HepG2 (cell line): ENCODE data around the gene PRSS16. TPM values are rescaled to one million over a fixed set of nuclear protein-coding genes. Genes with fewer than 3 reads are reported as not detected.
A peak's percentile ranks its signal among the peaks of the same experiment; 100 is the strongest.

Source experiments
- ATAC-seq: fragments of 200-7000 bp; cut with Tn5 transposase; 3 replicates; pipeline ENCODE4 v1.9.1; 2020; ENCODE audit warnings: mild to moderate bottlenecking, moderate library complexity
- BruUV-seq: library from RNA; stranded (reverse); fragments of 400-500 nt; replicated peaks from 2 replicates; lab custom pipeline; 2021; lab: Mats Ljungman, UMichigan
- CTCF ChIA-PET: fragments of 300-600 bp; formaldehyde crosslinking; extraction: SDS; loops from one replicate; lab custom pipeline; 2021; ENCODE audit warnings: low total read pairs, inconsistent platforms, low intra/inter-chr PET ratio; lab: Yijun Ruan, JAX
- POLR2A ChIA-PET: fragments of 350-600 bp; sonication (Branson Sonifier 250); formaldehyde crosslinking; loops from one replicate; lab custom pipeline; 2020; ENCODE audit warnings: antibody characterized with exemption, inconsistent platforms; lab: Yijun Ruan, JAX
- DNase-seq: peaks from one replicate; pipeline ENCODE4 v3.0.0-alpha.2; 2015; ENCODE audit warnings: low spot score
- FAIRE-seq: peaks from 3 replicates; lab custom pipeline; 2011; peaks lifted over from hg19 to GRCh38; lab: Jason Lieb, UNC
- H2AFZ ChIP-seq: one replicate; pipeline ENCODE4 v1.6.1; 2011; ENCODE audit warnings: low read length, inconsistent platforms
- H3K27ac ChIP-seq: fragments of 300-600 bp; 3 replicates; pipeline ENCODE4 v1.8.0; 2011; ENCODE audit warnings: mixed run types, mild to moderate bottlenecking, mixed read lengths, low read length, inconsistent platforms; ENCODE audit not compliant: insufficient read depth; ENCODE audit errors: extremely low read length
- H3K27me3 ChIP-seq, 2 experiments: fragments of 200-600 bp in 1 of 2; 2 replicates in 1 of 2; 3 replicates in 1 of 2; pipeline versions ENCODE4 v1.6.0 to v1.8.0; 2011; ENCODE audit warnings: low read length in 2 of 2, mild to moderate bottlenecking in 2 of 2, moderate library complexity in 2 of 2, inconsistent platforms in 1 of 2; ENCODE audit not compliant: insufficient read depth in 2 of 2, control insufficient read depth in 1 of 2
- H3K36me3 ChIP-seq, 2 experiments: fragments of 200-600 bp in 1 of 2; replicated peaks in 1 of 2; 2 replicates in 1 of 2; 3 replicates in 1 of 2; pipeline versions ENCODE4 v1.5.1 to v1.8.0; 2011; ENCODE audit warnings: low read length in 2 of 2, inconsistent platforms in 1 of 2; ENCODE audit not compliant: insufficient read depth in 2 of 2, control insufficient read depth in 1 of 2
- H3K4me1 ChIP-seq: 2 replicates; pipeline ENCODE4 v1.5.1; 2012; ENCODE audit warnings: low read length, inconsistent platforms; ENCODE audit not compliant: insufficient read depth
- H3K4me2 ChIP-seq: 2 replicates; pipeline ENCODE4 v1.6.0; 2011; ENCODE audit warnings: low read depth, low read length, inconsistent platforms
- H3K4me3 ChIP-seq, 3 experiments: fragments of 200-600 bp in 1 of 3; sonication (generic), shearing (Covaris generic) in 1 of 3; replicated peaks in 1 of 3; 2 replicates each; pipeline ENCODE4 v1.5.1; 2011 to 2016; ENCODE audit warnings: low read length in 3 of 3, inconsistent platforms in 2 of 3, low read depth in 2 of 3, mild to moderate bottlenecking in 2 of 3, control low read depth in 1 of 3, mixed read lengths in 1 of 3; ENCODE audit not compliant: insufficient read depth in 1 of 3
- H3K79me2 ChIP-seq: one replicate; pipeline ENCODE4 v1.6.1; 2011; ENCODE audit warnings: low read length, inconsistent platforms; ENCODE audit not compliant: insufficient read depth
- H3K9ac ChIP-seq: 2 replicates; pipeline ENCODE4 v1.6.0; 2011; ENCODE audit warnings: mild to moderate bottlenecking, low read depth, low read length, inconsistent platforms; ENCODE audit not compliant: insufficient read depth
- H3K9me3 ChIP-seq: 2 replicates; pipeline ENCODE4 v1.5.1; 2012; ENCODE audit warnings: mild to moderate bottlenecking, low read length
- H4K20me1 ChIP-seq: 2 replicates; pipeline ENCODE4 v1.6.0; 2011; ENCODE audit warnings: inconsistent platforms, mild to moderate bottlenecking, low read length, moderate library complexity; ENCODE audit not compliant: insufficient read depth
- BCL6 ChIP-seq: IDR thresholded peaks from 2 replicates; pipeline ENCODE4 v1.6.1; 2016; ENCODE audit warnings: missing genetic modification reagents, missing compliant biosample characterization
- CBX2 ChIP-seq, 2 experiments: fragments of 200-600 bp in 1 of 2; sonication (generic); formaldehyde crosslinking in 1 of 2; IDR thresholded peaks; 2 replicates each; pipeline versions ENCODE4 v1.7.0 to v1.8.1; 2018 to 2022; ENCODE audit warnings: low read depth in 2 of 2, low read length in 1 of 2, mild to moderate bottlenecking in 1 of 2, missing genetic modification reagents in 1 of 2
- EZH2 ChIP-seq: conservative IDR thresholded peaks from 2 replicates; pipeline ENCODE4 v1.6.1; 2012; ENCODE audit warnings: mild to moderate bottlenecking, low read depth, low read length, moderate library complexity
- NFRKB ChIP-seq: fragments of 450-650 bp; IDR thresholded peaks from 2 replicates; pipeline ENCODE4 v1.6.1; 2017
- RFX5 ChIP-seq: IDR thresholded peaks from 2 replicates; pipeline ENCODE4 v1.6.1; 2011; ENCODE audit warnings: low read depth, low read length, improper control_type of control experiment
- RNF2 ChIP-seq: fragments of 450-650 bp; conservative IDR thresholded peaks from 2 replicates; pipeline ENCODE4 v1.6.1; 2016; ENCODE audit warnings: low read depth
- ZNF3 ChIP-seq: IDR thresholded peaks from 2 replicates; pipeline ENCODE4 v1.7.0; 2017; ENCODE audit warnings: inconsistent platforms
- ZNF383 ChIP-seq: sonication (generic); formaldehyde crosslinking; IDR thresholded peaks from 2 replicates; pipeline ENCODE4 v1.4.0; 2020; ENCODE audit warnings: missing genetic modification reagents, mild to moderate bottlenecking, borderline replicate concordance
- ZNF446 ChIP-seq: sonication (generic); formaldehyde crosslinking; IDR thresholded peaks from 2 replicates; pipeline ENCODE4 v1.5.0; 2020; ENCODE audit warnings: mild to moderate bottlenecking, missing genetic modification reagents
- WGBS: methylation state at CpG from one replicate; pipeline ENCODE4 v1.1.6; 2017; ENCODE audit warnings: low lambda C conversion rate; 5-methylcytosine and 5-hydroxymethylcytosine counted together
- in situ Hi-C: cut with HindIII; loops from 2 replicates; pipeline ENCODE4 v1.10.0; 2017; ENCODE audit warnings: low pct_unique_long_range_greater_than_20kb; ENCODE audit not compliant: extremely low pct_ligation_motif_present
- intact Hi-C: fragments of 100-400 bp; cut with micrococcal nuclease; formaldehyde crosslinking; loops from one replicate; pipeline ENCODE4 v1.10.0; 2022; ENCODE audit not compliant: unreplicated experiment
- polyA plus RNA-seq, 8 experiments: library from polyadenylated mRNA; depleted of rRNA in 3 of 8; stranded (reverse) in 7 of 8; unstranded in 1 of 8; fragments of >200 nt; fragmentation: Illumina TruSeq in 4 of 8; extraction: Trizol in 4 of 8; gene quantifications; 2 replicates each; pipeline versions ENCODE4 v1.2.1 to v1.2.3, GENCODE V29; 2011 to 2016; ENCODE audit warnings: low read depth in 4 of 8, missing spikeins in 1 of 8, mixed read lengths in 1 of 8; ENCODE audit not compliant: insufficient read depth in 1 of 8
- total RNA-seq, 5 experiments: library from RNA; depleted of rRNA; stranded (reverse); fragments of >200 nt; fragmentation: Illumina TruSeq; extraction: Trizol; gene quantifications; 2 replicates each; pipeline ENCODE4 v1.2.3, GENCODE V29; 2016; ENCODE audit warnings: low read depth in 1 of 5
- TF ChIP-seq, protein P1 (sequence below): sonication (generic); formaldehyde crosslinking; IDR thresholded peaks from 2 replicates; pipeline ENCODE4 v1.4.0; 2020; ENCODE audit warnings: missing genetic modification reagents, borderline replicate concordance

The PRSS16 gene
- total and polyA plus RNA-seq, 2 of the 13 experiments (the other 11 are each of a cell fraction or from before 2014, with no cell fraction given), result not detected

DNA sequence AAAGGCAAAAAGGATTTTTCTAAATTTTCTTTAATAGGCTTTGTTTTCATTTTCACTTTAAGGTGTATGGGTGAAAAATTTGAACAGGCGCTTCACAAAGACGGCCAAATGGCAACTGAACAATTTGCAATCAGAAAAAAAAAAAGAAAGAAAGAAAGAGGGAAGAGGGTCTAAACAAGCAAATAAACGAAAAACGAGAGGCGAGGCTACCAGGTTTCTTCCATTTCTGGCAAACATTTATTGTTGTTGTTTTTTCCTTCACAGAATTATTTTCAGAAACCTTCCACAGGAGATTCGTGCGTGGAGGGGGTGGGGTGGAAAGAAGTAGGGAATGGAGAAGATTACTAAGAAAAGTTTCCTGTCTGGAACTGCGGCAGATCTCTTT lies 40.2 kb downstream of the PRSS16 start:
- ATAC-seq, result no peak
- Histone ChIP-seq H4K20me1 (no peaks in the 10 kb centered on the region), H2AFZ (no peak overlapping the region), H3K36me3 (no peaks in the 10 kb centered on the region), H3K9me3 (no peaks in the 10 kb centered on the region), H3K4me1 (peaks cover 36% of the 10 kb centered on the region), H3K9ac (no peak overlapping the region), H3K27ac (no peak overlapping the region), H3K27me3 (peaks cover 8 to 72% of the 10 kb centered on the region in 2 experiments), H3K4me2 (peak overlapping the region; percentile 52), H3K79me2 (no peaks in the 10 kb centered on the region), H3K4me3 (peak overlapping the region in 2 of 3 experiments; percentile 20 to 41; a peak in 1 of 6 replicates)
- no peak for FAIRE-seq
- TF ChIP-seq CBX2 (IDR thresholded peaks at IDR 0.05; ENCODE audit: low read depth, low read length), result peak; percentile 77; the same call in 1 of the 2 replicates
- no peak for TF ChIP-seq CBX2 (CRISPR knock-in tag; IDR thresholded peaks at IDR 0.05; ENCODE audit: low read depth)
- no peak for TF ChIP-seq RFX5
- CTCF ChIA-PET, result no interaction called here
- BruUV-seq, result no TSS peak
- WGBS, result 4% methylated on average over 8 of the region's 8 CpGs
- in situ Hi-C loops, result no loop called here
- no peak for DNase-seq
- intact Hi-C loops, result no loop called here
- POLR2A ChIA-PET, result no interaction called here

DNA sequence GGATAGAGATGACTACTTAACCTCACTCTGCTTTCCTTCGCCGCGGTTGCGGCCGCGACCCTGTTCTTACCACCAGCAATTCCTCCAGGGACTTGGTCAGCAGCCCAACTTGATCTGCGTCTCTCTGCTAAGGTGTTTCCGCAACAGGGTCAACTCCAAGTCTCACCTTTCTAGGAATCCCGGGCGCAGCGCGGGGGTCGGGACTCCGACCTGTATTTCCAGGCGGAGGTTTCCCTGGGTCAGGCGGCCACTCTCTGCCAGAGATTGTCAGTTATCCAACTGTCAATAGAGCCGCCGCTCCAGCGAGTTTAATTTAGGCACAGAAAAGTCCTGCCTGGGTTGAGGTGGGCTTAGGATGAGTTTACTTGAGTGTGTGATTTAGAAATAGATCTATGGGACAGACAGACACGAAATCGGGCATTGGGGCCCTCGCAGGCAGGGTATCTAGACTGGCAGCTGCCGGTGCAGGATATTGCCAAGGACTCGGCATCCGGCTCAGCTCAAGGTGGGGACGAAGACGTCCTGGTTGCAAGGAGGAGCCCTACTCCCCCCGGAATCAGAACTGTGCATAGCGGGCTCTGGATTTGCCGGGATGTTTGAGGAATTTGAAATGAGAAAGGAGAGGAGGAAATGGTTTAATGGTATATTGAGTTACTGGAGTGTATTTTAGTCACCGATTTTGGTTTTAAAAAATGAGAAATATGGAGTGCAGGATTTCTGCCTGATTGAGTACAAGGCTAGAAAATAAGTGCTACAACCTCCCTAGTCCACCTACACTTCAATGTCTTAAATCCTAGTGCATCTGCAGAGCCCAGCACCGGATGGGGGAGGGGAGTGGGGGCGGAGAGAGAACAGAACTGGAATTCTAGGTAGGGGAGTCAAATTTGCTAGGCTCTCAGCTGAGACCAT lies 40.9 kb downstream of the PRSS16 start:
- ATAC-seq (peak; percentile 48), DNase-seq (no peak), FAIRE-seq (no peak)
- H3K4me2 ChIP-seq, result peak overlapping the region; percentile 52
- H3K9ac ChIP-seq, result no peak overlapping the region
- H4K20me1 ChIP-seq, result no peaks in the 10 kb centered on the region
- no peaks in the 10 kb centered on the region for H3K36me3 ChIP-seq
- no peaks in the 10 kb centered on the region for H3K9me3 ChIP-seq
- peaks cover 8 to 66% of the 10 kb centered on the region in 2 experiments for H3K27me3 ChIP-seq
- no peak overlapping the region for H3K27ac ChIP-seq
- ChIA-PET CTCF (no interaction called here), POLR2A (no interaction called here)
- H3K4me3 ChIP-seq, result peak overlapping the region in 2 of 3 experiments; percentile 20 to 41; a peak in 3 of 6 replicates
- intact Hi-C loops (no loop called here), in situ Hi-C loops (no loop called here)
- TF ChIP-seq BCL6 (CRISPR knock-in tag) (peak; percentile 68), CBX2 (IDR thresholded peaks at IDR 0.05; ENCODE audit: low read depth, low read length) (no peak; the same call in 1 of the 2 replicates), CBX2 (CRISPR knock-in tag; IDR thresholded peaks at IDR 0.05; ENCODE audit: low read depth) (0 out of 2 replicates have a peak, but pooled peaks have one; percentile 69), ZNF383 (CRISPR knock-in tag) (no peak), RNF2 (no peak), ZNF3 (CRISPR knock-in tag) (no peak), NFRKB (no peak), ZNF446 (CRISPR knock-in tag) (no peak), EZH2 (peak; percentile 90)
- TF ChIP-seq, protein P1, sequence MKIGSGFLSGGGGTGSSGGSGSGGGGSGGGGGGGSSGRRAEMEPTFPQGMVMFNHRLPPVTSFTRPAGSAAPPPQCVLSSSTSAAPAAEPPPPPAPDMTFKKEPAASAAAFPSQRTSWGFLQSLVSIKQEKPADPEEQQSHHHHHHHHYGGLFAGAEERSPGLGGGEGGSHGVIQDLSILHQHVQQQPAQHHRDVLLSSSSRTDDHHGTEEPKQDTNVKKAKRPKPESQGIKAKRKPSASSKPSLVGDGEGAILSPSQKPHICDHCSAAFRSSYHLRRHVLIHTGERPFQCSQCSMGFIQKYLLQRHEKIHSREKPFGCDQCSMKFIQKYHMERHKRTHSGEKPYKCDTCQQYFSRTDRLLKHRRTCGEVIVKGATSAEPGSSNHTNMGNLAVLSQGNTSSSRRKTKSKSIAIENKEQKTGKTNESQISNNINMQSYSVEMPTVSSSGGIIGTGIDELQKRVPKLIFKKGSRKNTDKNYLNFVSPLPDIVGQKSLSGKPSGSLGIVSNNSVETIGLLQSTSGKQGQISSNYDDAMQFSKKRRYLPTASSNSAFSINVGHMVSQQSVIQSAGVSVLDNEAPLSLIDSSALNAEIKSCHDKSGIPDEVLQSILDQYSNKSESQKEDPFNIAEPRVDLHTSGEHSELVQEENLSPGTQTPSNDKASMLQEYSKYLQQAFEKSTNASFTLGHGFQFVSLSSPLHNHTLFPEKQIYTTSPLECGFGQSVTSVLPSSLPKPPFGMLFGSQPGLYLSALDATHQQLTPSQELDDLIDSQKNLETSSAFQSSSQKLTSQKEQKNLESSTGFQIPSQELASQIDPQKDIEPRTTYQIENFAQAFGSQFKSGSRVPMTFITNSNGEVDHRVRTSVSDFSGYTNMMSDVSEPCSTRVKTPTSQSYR (CRISPR knock-in tag), result peak; percentile 43; the same call in 1 of the 2 replicates
- no peaks in the 10 kb centered on the region for H3K79me2 ChIP-seq
- 24% methylated on average over 33 of the region's 33 CpGs for WGBS
- BruUV-seq, result no TSS peak
- no peak overlapping the region for H2AFZ ChIP-seq
- peaks cover 40% of the 10 kb centered on the region for H3K4me1 ChIP-seq
